GM19239 (cell line): ENCODE results near the gene FAM83D.
A peak's percentile ranks its signal among the peaks of the same experiment; 100 is the strongest.

ENCODE experiments used
- DNase-seq: peaks from one replicate; pipeline ENCODE4 v3.0.0; 2011; ENCODE audit warnings: low spot score; ENCODE audit not compliant: insufficient read length
- FAIRE-seq: peaks from 2 replicates; lab custom pipeline; 2011; peaks lifted over from hg19 to GRCh38; lab: Jason Lieb, UNC

Gene FAM83D

GRCh38 chr20:38894091-38894847 is 31.9 kb upstream of the FAM83D start:
- no peak for FAIRE-seq
- DNase-seq = no peak

GRCh38 chr20:38895098-38895949 is 30.9 kb upstream of the FAM83D start:
- no peak for DNase-seq
- FAIRE-seq = no peak

GRCh38 chr20:38896009-38896594 is 30.1 kb upstream of the FAM83D start:
- DNase-seq (no peak), FAIRE-seq (no peak)

GRCh38 chr20:38897267-38897666 is 28.9 kb upstream of the FAM83D start:
- FAIRE-seq (no peak), DNase-seq (no peak)

GRCh38 chr20:38900606-38901005 is 25.6 kb upstream of the FAM83D start:
- DNase-seq (no peak), FAIRE-seq (no peak)

- FAIRE-seq (no peak), DNase-seq (no peak)
Observed at GRCh38 chr20:38902601-38903000, 23.6 kb upstream of the FAM83D start.

- DNase-seq (no peak), FAIRE-seq (no peak)
Observed at GRCh38 chr20:38903335-38903734, 22.9 kb upstream of the FAM83D start.

GRCh38 chr20:38905375-38905774 is 20.8 kb upstream of the FAM83D start:
- FAIRE-seq = no peak
- DNase-seq = no peak

- DNase-seq (no peak), FAIRE-seq (no peak)
Observed at GRCh38 chr20:38907918-38908677, 18.1 kb upstream of the FAM83D start.

GRCh38 chr20:38915355-38915754 is 10.9 kb upstream of the FAM83D start:
- FAIRE-seq (no peak), DNase-seq (no peak)

GRCh38 chr20:38917657-38918056 is 8.6 kb upstream of the FAM83D start:
- DNase-seq (no peak), FAIRE-seq (no peak)

- FAIRE-seq (no peak), DNase-seq (no peak)
Observed at GRCh38 chr20:38918172-38918571, 8.0 kb upstream of the FAM83D start.

- FAIRE-seq (no peak), DNase-seq (no peak)
Observed at GRCh38 chr20:38919683-38920082, 6.5 kb upstream of the FAM83D start.

- FAIRE-seq (no peak), DNase-seq (no peak)
Observed at GRCh38 chr20:38920411-38920810, 5.8 kb upstream of the FAM83D start.

GRCh38 chr20:38920851-38921250 is 5.4 kb upstream of the FAM83D start:
- FAIRE-seq (no peak), DNase-seq (no peak)

- DNase-seq = no peak
- FAIRE-seq = no peak
Observed at GRCh38 chr20:38924718-38925117, 1.5 kb upstream of the FAM83D start.

- FAIRE-seq = no peak
- DNase-seq = peak; percentile 7
Observed at GRCh38 chr20:38926934-38927616, 858 bp downstream of the FAM83D start.

GRCh38 chr20:38927902-38928578 is 1.8 kb downstream of the FAM83D start:
- FAIRE-seq (peak; percentile 49), DNase-seq (no peak)

GRCh38 chr20:38930242-38930569 is 4.0 kb downstream of the FAM83D start:
- no peak for DNase-seq
- FAIRE-seq = no peak
